GM18519 (cell line): ENCODE measurements around the gene SLC35C1.
"Not testable (repeated sequence)": the region's sequence is repeated elsewhere in the genome, so short reads cannot be mapped to it uniquely, and the experiment has no call there.

Experiments used
- ATAC-seq: cut with Tn5 transposase; IDR thresholded peaks from one replicate; pipeline ENCODE4 v1.9.1; 2021; ENCODE audit warnings: mild to moderate bottlenecking, moderate library complexity; ENCODE audit not compliant: unreplicated experiment, low FRiP score

SLC35C1 gene

DNA sequence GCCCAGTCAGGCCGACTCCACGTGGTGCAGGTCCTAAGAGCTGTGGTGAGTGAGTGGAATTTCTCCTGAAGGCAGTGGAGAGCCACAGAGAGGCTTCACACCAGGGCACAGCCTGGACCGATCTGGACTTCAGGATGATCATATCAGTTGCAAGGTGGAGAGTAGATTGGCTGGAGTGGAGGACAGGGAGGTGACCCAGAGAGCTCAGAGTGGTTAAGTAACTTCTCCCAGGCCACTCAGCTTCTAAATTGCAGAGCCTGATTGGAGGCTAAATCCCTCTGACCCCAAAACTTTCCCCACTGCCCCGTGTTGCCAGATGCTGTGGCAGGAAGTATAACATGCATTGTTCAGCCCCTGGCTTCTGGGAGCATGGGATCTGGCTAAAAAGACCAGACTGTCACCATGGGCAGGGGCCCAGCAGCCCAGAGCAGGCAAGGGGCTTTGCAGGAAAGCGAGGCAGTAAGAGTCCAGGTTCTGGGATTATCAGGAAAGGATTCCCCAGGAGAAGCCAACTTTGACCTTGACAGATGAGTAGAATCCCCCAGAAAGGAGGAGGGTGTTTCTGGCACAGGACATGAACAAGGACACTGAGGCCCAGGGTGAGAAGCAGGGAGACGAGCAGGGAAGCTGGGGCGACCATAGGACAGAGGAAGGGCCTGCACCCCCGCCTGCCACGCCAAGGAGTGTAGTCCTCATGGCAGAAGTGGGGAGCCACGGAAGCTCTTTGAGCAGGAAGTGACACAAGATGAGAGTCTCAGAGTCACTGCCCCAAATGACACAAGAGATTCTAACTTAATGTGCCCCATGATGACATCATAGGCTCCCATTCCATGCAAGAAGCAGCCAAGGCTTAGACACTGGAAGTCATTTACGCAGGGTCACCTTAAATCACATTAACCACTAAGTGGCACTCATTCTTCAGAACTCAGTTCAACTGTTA, 4.8 kb downstream of the SLC35C1 start:
- no peak for ATAC-seq

DNA sequence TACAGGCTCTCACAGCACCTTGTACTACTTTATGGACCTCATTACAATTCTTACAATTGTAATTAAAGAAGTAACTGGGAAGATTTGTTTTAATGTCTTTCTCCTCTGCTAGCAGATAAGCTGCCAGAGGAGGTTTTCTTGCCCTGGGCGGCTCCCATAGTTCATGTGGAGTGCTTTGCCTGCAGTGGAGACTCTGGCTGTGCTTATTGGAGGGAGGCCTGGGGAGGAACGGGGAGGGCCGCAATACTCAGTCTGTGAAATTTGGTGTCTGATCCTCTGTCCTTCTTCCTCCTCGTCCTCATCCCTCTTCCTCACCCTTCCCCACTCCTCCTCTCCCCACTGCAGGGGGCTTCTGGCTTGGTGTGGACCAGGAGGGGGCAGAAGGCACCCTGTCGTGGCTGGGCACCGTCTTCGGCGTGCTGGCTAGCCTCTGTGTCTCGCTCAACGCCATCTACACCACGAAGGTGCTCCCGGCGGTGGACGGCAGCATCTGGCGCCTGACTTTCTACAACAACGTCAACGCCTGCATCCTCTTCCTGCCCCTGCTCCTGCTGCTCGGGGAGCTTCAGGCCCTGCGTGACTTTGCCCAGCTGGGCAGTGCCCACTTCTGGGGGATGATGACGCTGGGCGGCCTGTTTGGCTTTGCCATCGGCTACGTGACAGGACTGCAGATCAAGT, 5.6 kb downstream of the SLC35C1 start:
- no peak for ATAC-seq

DNA sequence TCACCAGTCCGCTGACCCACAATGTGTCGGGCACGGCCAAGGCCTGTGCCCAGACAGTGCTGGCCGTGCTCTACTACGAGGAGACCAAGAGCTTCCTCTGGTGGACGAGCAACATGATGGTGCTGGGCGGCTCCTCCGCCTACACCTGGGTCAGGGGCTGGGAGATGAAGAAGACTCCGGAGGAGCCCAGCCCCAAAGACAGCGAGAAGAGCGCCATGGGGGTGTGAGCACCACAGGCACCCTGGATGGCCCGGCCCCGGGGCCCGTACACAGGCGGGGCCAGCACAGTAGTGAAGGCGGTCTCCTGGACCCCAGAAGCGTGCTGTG, 6.1 kb downstream of the SLC35C1 start:
- ATAC-seq = no peak

DNA sequence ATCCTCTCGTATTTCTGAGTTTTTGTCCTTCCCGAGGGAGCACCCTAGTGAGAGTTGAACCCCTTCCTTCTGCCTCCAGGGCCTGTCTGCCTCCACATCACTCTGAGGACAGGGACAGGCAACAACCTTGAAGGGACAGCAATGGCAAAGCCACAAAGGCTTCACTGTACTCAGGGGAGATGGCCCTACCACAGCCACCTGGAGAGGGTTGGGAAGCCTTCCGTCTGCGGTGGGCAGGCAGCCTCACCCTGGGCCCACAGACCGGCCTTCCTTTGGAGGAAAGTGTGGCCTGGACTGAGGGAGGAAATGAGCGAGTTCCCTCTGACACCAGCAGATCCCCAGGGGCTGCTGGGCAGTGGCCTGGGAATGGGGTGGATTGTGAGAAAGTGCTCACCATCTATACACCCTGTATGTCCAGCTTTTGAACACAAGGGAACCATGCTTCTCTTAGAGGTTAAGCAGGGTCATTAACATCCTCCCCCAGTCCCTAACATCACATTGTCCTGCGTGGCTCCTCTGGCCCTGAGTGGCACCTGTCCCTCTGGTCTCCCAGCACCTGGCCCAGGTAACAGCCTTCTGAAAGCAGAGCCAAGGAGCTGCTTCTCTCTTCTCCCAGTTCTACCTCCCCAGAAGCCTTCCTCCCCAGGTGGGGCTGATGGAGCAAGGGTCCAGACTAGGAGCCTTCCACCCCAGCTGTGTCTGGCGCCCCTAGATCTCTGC, 6.8 kb downstream of the SLC35C1 start:
- no peak for ATAC-seq

DNA sequence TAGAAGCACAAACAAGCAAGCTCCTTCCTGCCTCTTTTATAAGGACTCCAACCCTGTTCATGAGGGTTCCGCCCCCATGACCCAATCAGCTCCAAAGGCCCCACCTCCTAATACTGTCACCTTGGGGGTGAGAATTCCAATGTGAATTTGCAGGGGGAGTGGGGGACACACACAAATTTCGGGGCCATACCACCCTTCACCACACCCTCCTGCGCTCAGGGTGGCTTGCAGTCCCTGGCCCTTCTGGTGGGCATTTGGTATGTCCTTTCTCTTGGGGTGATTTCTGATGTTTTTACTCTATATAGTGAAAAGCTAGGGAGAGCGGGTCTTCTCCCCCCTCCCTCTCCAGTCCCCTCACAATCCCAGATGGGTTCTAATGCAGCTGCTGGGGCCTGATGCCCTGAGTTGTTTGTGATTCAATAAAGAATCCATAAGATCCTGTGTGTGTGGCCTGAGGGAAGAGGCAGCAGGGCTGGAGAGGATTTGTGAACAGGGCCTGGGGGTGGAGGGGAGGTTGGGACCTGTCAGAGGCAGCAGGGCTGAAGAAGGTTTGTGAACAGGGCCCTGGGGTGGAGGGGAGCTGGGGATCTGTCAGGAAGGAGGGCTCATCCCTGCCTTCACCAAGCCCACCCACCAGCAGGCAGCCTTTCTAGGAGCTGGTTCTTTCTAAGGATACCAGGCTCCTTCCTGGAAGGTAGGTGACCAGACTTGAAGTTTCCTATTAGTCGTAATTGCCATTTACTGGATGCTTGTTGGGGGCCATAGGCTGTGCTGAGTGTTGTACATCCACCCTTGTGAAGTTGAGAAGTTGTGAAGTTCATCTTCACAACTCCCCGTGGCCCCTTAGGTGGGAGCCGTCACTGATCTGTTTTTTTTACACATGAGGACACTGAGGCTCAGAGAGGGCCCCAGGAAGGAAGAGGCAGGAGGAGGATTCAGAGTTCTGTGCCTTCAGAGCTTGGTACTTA, 7.9 kb downstream of the SLC35C1 start:
- no peak for ATAC-seq

DNA sequence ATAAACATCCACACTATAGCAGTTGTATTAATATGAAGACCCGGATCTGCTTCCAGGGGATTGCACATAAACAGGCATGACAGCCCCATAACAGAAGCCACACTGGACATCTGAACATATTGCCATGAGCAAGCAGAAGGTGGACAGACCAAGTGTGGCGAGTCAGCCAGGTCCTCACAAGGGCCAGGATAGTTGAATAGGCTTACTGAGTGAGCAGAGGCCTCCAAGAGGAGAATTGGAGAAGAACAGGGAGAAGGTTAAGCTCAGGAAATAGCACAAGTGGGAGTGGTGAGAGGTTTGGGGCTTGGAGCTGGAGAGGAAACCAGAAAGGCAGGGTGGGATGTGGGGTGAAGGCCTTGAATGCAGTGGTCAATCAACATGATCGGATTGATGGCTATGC, 10.8 kb downstream of the SLC35C1 start:
- no peak for ATAC-seq

DNA sequence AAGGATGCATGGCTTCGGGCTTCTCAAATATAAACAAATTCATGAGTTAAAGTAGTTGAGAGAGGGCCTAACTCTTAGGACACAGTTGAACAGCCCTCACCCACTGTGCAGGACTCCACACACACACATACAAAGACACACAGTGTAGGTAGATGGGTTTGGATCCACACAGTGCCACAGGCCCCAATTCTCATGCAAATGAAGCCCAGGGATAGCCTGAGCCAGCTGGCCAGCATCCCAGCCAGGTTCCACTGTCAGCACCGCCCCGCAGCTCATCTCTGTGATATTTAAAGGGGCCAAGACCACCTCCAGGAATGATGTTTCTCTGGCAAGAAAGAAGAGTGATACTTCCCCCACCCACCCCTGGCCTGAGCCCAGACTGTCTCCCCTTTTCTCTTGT, 11.7 kb downstream of the SLC35C1 start:
- no peak for ATAC-seq

DNA sequence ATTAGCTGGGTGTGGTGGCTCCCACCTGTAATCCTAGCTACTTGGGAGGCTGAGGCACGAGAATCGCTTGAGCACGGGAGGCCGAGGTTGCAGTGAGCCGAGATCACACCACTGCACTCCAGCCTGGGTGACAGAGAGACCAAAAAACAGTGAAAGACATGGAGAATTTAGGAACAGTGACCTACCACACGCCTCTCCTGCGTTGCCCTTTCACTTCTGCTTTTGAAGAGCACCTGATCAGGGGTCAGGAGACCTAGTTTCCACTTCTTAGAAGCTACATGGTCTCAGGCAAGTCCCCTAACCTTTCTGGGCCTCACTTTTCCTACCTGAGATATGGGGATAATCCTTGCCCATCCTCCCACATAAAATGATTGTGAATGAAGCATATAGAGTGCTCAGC, 12.2 kb downstream of the SLC35C1 start:
- ATAC-seq = peak; percentile 68

DNA sequence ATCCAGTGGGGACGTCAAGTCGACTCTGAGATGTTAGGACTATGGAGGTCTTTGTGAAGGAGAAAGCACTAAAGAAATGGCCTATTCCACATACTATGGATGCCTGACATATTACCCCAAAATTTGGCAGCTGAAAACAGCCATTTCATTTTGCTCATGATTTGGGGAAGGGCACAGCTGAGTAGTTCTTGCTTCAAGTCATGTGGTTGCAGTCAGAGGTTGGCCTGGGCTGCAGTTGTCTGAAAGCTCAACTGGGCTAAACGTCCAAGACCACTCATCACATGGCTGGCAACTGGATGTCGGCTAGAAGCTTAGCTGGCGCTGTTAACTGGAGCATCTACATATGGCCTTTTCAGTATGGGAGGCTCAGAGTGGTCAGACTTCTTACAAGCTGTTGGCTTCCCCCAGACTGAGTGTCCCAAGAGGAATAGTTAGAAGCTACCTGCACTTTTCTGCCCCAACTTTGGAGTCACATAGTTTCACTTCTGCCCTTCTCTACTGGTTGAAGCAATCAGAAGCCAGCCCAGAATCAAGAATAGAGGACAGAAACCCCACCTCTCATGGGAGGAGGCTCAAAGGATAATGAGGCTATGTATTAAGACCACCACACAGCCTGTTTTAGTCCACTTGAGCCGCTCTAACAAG, 14.1 kb downstream of the SLC35C1 start:
- no peak for ATAC-seq

DNA sequence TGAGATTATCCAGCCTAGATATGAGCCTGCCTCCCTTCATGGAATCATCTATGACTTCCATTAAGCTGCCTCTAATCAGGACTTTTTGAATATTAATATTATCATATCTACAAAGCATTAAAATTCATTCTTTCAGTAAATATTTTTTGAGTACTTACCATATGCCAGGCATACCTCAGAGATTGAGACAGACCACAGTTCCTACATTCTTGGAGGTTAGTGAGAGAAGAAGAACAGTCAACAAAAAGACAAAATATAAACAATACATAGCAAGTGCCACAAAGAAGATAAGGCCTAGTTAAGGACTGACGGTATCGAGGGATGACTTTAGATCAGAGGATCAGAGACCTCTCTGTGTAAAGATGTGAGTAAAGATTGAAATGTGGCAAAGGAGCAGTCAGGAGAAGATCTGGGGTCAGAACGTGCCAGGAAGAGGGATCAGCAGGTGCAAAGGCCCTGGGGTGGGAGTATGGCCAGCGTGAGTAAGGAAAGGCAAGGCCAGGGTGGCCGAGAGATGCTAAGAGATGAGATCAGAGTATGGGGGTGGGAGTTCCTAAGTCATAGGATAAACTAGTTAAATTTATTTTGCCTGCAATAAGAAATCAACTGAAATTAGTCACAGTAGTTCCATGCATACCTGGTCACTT, 15.4 kb downstream of the SLC35C1 start:
- no peak for ATAC-seq

DNA sequence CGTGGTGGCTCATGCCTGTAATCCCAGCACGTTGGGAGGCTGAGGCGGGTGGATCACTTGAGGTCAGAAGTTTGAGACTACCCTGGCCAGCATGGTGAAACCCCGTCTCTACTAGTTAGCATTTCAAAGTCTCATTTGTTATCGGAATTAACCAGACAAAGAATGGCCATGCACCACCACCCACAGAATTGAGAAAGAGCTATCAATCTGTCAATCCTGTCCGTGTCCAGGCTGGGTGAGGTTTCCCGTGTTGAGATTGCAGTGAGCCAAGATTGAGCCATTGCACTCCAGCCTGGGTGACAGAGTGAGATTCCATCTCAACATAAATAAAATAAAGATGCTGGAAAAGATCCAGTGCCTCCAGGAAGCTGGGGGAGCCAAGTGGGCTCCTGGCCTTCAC, 21.5 kb downstream of the SLC35C1 start:
- ATAC-seq = not testable (repeated sequence)

DNA sequence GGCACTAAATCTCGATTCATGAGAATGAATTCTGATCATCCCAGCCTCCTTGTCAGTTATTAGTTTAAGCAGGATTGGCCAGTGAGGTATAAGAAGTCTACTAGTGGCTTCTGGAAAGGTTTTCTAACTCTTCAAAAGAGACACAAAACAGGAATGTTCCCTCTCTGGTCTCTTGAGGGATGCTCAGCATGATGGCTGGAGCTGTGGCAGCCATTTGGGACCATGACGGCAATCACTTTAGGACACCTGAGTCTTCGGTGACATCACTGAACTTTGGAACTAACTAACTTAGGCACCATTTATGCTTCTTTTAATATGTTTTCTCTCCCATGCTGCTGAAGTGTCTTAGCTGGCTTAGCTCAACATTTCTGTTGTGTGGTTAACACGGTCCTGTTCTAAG, 22.2 kb downstream of the SLC35C1 start:
- no peak for ATAC-seq

DNA sequence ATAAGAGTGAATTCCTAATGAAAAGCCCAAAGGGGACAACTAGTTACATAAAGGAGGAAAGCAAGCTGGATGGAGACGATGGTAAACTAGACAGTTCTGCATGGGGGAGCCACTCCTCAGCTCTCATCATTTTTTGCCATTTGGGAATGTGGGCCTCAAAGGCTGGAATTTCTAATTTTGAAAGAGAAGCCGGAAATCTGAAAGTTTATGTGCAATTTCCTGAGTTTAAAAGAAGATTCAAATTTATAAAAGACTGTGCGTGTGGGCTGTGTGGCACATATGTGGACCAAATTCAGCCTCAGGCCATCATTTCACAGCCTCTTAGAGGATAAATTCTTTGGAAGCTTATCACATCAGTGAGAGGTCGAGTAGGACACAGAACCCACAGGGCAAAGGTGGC, 24.0 kb downstream of the SLC35C1 start:
- ATAC-seq = no peak

DNA sequence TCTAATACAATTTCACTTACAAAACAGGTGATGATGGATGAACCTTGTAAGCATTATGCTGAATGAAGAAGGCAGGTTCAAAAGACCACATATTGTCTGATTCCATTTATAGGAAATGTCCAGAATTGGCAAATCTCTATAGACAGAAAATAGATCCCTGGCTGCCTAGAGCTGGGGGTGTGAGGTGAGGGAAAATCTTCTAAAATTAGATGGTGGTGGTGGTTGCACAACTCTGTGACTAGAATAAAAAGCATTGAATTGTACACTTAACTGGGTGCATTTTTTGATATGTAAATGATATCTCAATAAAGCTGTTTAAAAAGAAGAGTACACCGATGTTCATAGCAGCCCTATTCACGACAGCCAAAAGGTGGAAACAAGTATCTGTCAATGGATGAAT, 25.6 kb downstream of the SLC35C1 start:
- no peak for ATAC-seq

DNA sequence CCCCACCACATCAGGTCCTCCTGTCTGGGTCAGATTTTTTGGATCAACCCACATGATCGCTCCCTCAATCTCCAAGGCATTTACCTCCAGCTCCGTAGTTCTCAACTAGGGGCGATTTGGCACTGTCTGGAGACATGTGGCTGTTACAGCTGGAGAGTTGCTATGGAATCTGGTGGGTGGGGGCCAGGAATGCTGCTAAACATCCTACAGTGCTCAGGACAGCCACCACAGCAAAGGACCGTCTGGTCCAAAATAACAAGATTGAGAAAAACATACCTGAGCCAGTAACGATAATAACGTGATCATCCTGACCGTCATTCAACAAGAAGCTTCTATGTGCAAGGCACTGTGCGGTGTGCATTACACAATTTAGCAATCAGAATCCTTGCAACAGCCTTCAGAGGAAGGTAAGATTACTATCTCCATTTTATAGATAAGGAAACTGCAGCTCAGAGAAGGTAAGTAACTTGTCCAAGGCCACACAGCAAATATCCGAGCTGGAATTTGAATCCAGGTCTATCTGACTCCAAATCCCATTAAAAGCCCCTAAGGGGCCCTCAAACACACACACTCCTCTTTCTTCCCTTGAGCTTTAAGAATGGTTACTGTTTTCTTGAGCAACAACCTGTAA, 28.0 kb downstream of the SLC35C1 start:
- no peak for ATAC-seq

DNA sequence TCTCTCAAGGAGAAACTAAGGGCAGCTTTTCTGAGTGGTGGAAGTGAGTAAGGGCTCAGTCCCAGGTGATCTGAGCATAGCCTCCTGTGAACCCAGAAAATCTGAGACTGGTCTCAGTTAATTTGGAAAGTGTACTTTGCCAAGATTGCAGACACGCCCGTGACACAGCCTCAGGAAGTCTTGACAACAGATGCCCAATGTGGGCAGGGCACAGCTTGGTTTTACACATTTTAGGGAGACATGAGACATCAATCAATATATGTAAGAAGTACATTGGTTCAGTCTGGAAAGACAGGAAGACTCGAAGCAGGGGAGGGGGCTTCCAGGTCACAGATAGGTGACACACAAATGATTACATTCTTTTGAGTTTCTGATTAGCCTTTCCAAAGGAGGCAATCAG, 28.8 kb downstream of the SLC35C1 start:
- no peak for ATAC-seq

DNA sequence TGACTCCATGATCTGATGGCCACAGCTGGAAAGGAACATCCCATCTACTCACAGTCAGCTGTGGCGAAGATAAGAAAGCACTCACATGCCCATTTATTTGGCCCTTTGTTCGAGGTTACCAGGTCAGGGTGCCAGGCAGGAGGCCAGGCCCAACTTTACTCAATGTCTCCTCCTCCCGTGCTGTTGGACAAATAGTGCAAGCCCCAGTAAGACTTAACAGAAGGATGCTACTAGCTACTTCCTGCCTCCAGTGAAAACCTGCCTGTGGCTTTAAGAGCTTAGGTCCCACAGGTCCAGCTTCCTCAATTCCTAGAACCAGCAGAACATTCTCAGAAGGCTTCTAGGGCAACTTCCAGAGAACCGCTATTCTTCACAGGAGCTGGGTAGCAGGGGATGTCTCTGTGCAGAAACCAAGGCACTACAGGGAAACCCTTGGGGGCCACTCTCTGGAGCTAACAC, 29.4 kb downstream of the SLC35C1 start:
- ATAC-seq = no peak

DNA sequence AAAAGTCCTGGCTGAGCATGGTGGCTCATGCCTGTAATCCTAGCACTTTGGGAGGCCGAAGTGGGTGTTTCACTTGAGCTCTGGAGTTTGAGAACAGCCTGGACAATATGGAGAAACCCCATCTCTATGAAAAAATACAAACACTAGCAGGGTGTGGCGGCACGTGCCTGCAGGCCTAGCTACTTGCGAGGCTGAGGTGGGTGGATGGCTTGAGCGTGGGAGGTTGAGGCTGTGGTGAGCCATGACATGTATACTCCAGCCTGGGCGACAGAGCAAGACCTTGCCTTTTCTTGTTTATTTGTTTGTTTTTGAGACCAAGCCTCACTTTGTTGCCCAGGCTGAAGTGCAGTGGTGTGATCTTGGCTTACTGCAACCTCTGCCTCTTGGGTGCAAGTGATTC, 34.3 kb downstream of the SLC35C1 start:
- ATAC-seq = no peak

DNA sequence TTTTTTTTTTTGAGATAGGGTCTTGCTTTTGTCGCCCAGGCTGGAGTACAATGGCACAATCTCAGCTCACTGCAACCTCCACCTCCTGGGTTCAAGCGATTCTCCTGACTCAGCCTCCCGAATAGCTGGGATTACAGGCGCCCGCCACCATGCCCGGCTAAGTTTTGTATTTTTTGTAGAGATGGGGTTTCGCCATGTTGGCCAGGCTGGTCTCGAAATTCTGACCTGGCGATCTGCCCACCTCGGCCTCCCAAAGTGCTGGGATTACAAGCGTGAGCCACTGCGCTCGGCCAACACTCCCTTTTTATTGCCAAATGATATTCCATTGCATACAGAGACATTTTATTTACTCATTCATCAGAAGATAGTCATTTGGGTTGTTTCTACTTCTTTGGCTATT, 35.3 kb downstream of the SLC35C1 start:
- not testable (repeated sequence) for ATAC-seq
